SK-N-SH treated with all-trans-retinoic acid at 6 μM for 48 hours (cell line): ENCODE results near the gene RFC2.

ENCODE experiments used
- ATAC-seq: fragments of 200-7000 bp; cut with Tn5 transposase; 3 replicates; pipeline ENCODE4 v1.9.1; 2020; ENCODE audit warnings: mild to moderate bottlenecking, moderate library complexity
- ARNTL ChIP-seq: fragments of 450-650 bp; formaldehyde crosslinking; IDR thresholded peaks from 2 replicates; pipeline ENCODE4 v1.5.0; 2020; ENCODE audit warnings: low read depth, mild to moderate bottlenecking, moderate library complexity, borderline replicate concordance
- BACH2 ChIP-seq: fragments of 250-450 bp; sonication (Bioruptor Pico); IDR thresholded peaks from 2 replicates; pipeline ENCODE4 v1.9.0; 2021; ENCODE audit warnings: mild to moderate bottlenecking, borderline replicate concordance
- CREB5 ChIP-seq: fragments of 250-450 bp; sonication (Bioruptor Pico); IDR thresholded peaks from 2 replicates; pipeline ENCODE4 v1.5.1; 2020; ENCODE audit warnings: low read depth, mild to moderate bottlenecking, moderate library complexity
- CSDC2 ChIP-seq: fragments of 250-450 bp; sonication (Bioruptor Pico); IDR thresholded peaks from 2 replicates; pipeline ENCODE4 v1.5.0; 2020; ENCODE audit warnings: mild to moderate bottlenecking, moderate library complexity
- CSRNP3 ChIP-seq: fragments of 250-450 bp; sonication (Bioruptor Pico); IDR thresholded peaks from 2 replicates; pipeline ENCODE4 v1.5.1; 2021; ENCODE audit warnings: mild to moderate bottlenecking, moderate library complexity
- GLIS3 ChIP-seq: fragments of 250-450 bp; sonication (Bioruptor Pico); IDR thresholded peaks from 2 replicates; pipeline ENCODE4 v1.5.0; 2020; ENCODE audit warnings: mild to moderate bottlenecking, moderate library complexity
- ISL1 ChIP-seq: fragments of 250-450 bp; sonication (Bioruptor Pico); IDR thresholded peaks from 2 replicates; pipeline ENCODE4 v2.1.2; 2022; ENCODE audit warnings: mild to moderate bottlenecking, moderate library complexity
- OSR1 ChIP-seq: fragments of 250-450 bp; sonication (Bioruptor Pico); IDR thresholded peaks from 2 replicates; pipeline ENCODE4 v1.8.0; 2022; ENCODE audit warnings: moderate library complexity, mild to moderate bottlenecking, inconsistent platforms
- PATZ1 ChIP-seq: fragments of 250-450 bp; sonication (Bioruptor Pico); IDR thresholded peaks from 2 replicates; pipeline ENCODE4 v1.8.0; 2020; ENCODE audit warnings: mild to moderate bottlenecking, moderate library complexity, borderline replicate concordance
- PPARA ChIP-seq: fragments of 250-450 bp; sonication (Bioruptor Pico); IDR thresholded peaks from 2 replicates; pipeline ENCODE4 v1.5.0; 2020; ENCODE audit warnings: mild to moderate bottlenecking, borderline replicate concordance
- RARB ChIP-seq: fragments of 250-450 bp; sonication (Bioruptor Pico); IDR thresholded peaks from 2 replicates; pipeline ENCODE4 v1.8.0; 2021; ENCODE audit warnings: mild to moderate bottlenecking, moderate library complexity
- SNAI2 ChIP-seq: fragments of 250-450 bp; sonication (Bioruptor Pico); IDR thresholded peaks from 2 replicates; pipeline ENCODE4 v1.5.0; 2020; ENCODE audit warnings: mild to moderate bottlenecking, moderate library complexity
- TSHZ2 ChIP-seq: fragments of 250-450 bp; sonication (Bioruptor Pico); IDR thresholded peaks from 2 replicates; pipeline ENCODE4 v1.5.0; 2020; ENCODE audit warnings: mild to moderate bottlenecking, moderate library complexity
- ZC3H10 ChIP-seq: fragments of 250-450 bp; sonication (Bioruptor Pico); IDR thresholded peaks from 2 replicates; pipeline ENCODE4 v1.5.1; 2021; ENCODE audit warnings: mild to moderate bottlenecking, moderate library complexity
- ZFP3 ChIP-seq: fragments of 250-450 bp; sonication (Bioruptor Pico); IDR thresholded peaks from 2 replicates; pipeline ENCODE4 v1.5.0; 2020; ENCODE audit warnings: mild to moderate bottlenecking, moderate library complexity
- ZFP30 ChIP-seq: fragments of 450-650 bp; formaldehyde crosslinking; IDR thresholded peaks from 2 replicates; pipeline ENCODE4 v1.5.0; 2022; ENCODE audit warnings: mild to moderate bottlenecking, moderate library complexity
- ZNF565 ChIP-seq: fragments of 450-650 bp; formaldehyde crosslinking; conservative IDR thresholded peaks from 2 replicates; pipeline ENCODE4 v1.5.0; 2020; ENCODE audit warnings: low read depth, mild to moderate bottlenecking, moderate library complexity
- ZNF70 ChIP-seq: fragments of 450-650 bp; formaldehyde crosslinking; IDR thresholded peaks from 2 replicates; pipeline ENCODE4 v1.5.0; 2020; ENCODE audit warnings: mild to moderate bottlenecking, moderate library complexity
- ZNF8 ChIP-seq: fragments of 450-650 bp; formaldehyde crosslinking; IDR thresholded peaks from 2 replicates; pipeline ENCODE4 v1.5.0; 2020; ENCODE audit warnings: mild to moderate bottlenecking, moderate library complexity
- TF ChIP-seq, protein P1 (sequence below): fragments of 250-450 bp; sonication (Bioruptor Pico); IDR thresholded peaks from 2 replicates; pipeline ENCODE4 v1.8.0; 2021; ENCODE audit warnings: low read depth, mild to moderate bottlenecking, moderate library complexity, borderline replicate concordance

Gene RFC2

DNA sequence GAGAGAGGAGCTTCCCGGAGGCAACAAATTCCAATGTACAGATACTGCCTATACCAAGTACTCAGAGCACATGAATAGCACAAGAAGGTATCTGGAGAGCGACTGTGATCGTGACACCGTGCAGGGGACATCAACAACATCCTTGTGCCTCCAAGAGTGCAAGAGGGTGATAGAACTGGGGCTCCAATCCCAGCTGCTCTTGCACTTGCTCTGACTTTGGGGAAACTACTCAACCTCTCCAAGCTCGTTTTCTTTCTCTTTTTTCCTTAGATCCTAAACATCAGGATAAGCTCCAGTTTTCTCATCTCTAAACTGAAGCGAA is 12.1 kb downstream of the RFC2 start (continued):
- TF ChIP-seq ZC3H10 (CRISPR knock-in tag) (no peak), OSR1 (CRISPR knock-in tag) (no peak), SNAI2 (CRISPR knock-in tag) (no peak)

GRCh38 chr7:74240482-74240881 is 13.7 kb downstream of the RFC2 start:
- TF ChIP-seq ZFP30 (no peak), BACH2 (CRISPR knock-in tag) (no peak), PATZ1 (CRISPR knock-in tag) (no peak), GLIS3 (CRISPR knock-in tag) (no peak), ARNTL (CRISPR knock-in tag) (no peak), CSDC2 (no peak)
- ATAC-seq: no peak

DNA sequence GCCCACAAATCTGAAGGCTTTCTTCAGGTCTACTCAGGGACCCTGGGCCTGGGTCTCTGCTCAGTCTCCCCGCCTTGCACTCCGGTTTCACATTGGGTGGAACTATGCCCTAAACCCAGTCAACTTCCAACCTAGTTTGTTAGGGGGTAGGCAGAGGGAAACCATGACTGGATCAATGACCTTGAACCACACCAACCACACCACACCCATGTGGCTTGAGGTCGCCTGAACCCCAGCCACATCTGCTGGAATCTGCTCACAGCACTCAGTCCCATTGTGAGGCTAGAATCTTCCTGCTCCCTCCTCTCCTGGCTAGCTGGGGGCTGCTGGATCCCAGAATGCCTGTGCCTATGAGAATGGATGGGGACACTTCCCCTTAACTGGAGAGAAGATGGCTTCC is 17.9 kb downstream of the RFC2 start:
- ATAC-seq: no peak
- TF ChIP-seq GLIS3 (CRISPR knock-in tag) (no peak), TSHZ2 (no peak), OSR1 (CRISPR knock-in tag) (no peak), ZNF8 (CRISPR knock-in tag) (no peak), BACH2 (CRISPR knock-in tag) (no peak), ZFP30 (no peak), CSDC2 (no peak)
- TF ChIP-seq, protein P1, sequence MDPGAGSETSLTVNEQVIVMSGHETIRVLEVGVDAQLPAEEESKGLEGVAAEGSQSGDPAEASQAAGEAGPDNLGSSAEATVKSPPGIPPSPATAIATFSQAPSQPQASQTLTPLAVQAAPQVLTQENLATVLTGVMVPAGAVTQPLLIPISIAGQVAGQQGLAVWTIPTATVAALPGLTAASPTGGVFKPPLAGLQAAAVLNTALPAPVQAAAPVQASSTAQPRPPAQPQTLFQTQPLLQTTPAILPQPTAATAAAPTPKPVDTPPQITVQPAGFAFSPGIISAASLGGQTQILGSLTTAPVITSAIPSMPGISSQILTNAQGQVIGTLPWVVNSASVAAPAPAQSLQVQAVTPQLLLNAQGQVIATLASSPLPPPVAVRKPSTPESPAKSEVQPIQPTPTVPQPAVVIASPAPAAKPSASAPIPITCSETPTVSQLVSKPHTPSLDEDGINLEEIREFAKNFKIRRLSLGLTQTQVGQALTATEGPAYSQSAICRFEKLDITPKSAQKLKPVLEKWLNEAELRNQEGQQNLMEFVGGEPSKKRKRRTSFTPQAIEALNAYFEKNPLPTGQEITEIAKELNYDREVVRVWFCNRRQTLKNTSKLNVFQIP: no peak

GRCh38 chr7:74235518-74236268 is 18.5 kb downstream of the RFC2 start:
- ATAC-seq: no peak
- no peak for TF ChIP-seq ZFP30
- TF ChIP-seq ISL1 (CRISPR knock-in tag): no peak
- no peak for TF ChIP-seq SNAI2 (CRISPR knock-in tag)
- no peak for TF ChIP-seq ZFP3 (CRISPR knock-in tag)
- no peak for TF ChIP-seq PPARA
- no peak for TF ChIP-seq ZC3H10 (CRISPR knock-in tag)
- TF ChIP-seq ZNF8 (CRISPR knock-in tag): no peak
- TF ChIP-seq OSR1 (CRISPR knock-in tag): no peak
- no peak for TF ChIP-seq BACH2 (CRISPR knock-in tag)
- TF ChIP-seq CSRNP3 (CRISPR knock-in tag): no peak
- no peak for TF ChIP-seq ZNF565 (CRISPR knock-in tag)
- TF ChIP-seq CREB5 (CRISPR knock-in tag): no peak
- TF ChIP-seq RARB (CRISPR knock-in tag): no peak
- no peak for TF ChIP-seq ZNF70 (CRISPR knock-in tag)
